Activated B cell treated with CpG ODN at 0.5 μM for 24 hours (primary cell): ENCODE results near the gene ASTL. TPM values are rescaled to one million over a fixed set of nuclear protein-coding genes. Genes with fewer than 3 reads are reported as not detected.

Experiments
- ATAC-seq: fragments of 200-7000 bp; cut with Tn5 transposase; one replicate; pipeline ENCODE4 v1.10.0; 2021; ENCODE audit warnings: low read depth, mild to moderate bottlenecking, moderate library complexity
- CTCF ChIA-PET: fragments of 350-600 bp; sonication (Branson Sonifier 250); formaldehyde crosslinking; loops from one replicate; lab custom pipeline; 2021; ENCODE audit warnings: antibody characterized with exemption; lab: Charles Lee
- POLR2A ChIA-PET: fragments of 350-600 bp; sonication (Branson Sonifier 250); formaldehyde crosslinking; loops from one replicate; lab custom pipeline; 2021; ENCODE audit warnings: antibody characterized with exemption; lab: Charles Lee
- DNase-seq: peaks from one replicate; pipeline ENCODE4 v3.0.0; 2022
- H3K27ac Mint-ChIP-seq: one replicate; pipeline ENCODE4 v1.8.0; 2020; ENCODE audit warnings: mixed read lengths
- H3K27me3 Mint-ChIP-seq: one replicate; pipeline ENCODE4 v1.8.0; 2021; ENCODE audit warnings: mixed read lengths
- H3K36me3 Mint-ChIP-seq: one replicate; pipeline ENCODE4 v1.8.0; 2021; ENCODE audit warnings: low read depth, mixed read lengths
- H3K4me1 Mint-ChIP-seq: one replicate; pipeline ENCODE4 v1.8.0; 2021; ENCODE audit warnings: mixed read lengths
- H3K4me3 Mint-ChIP-seq: one replicate; pipeline ENCODE4 v1.8.0; 2020; ENCODE audit warnings: mild to moderate bottlenecking, mixed read lengths
- H3K9me3 Mint-ChIP-seq: one replicate; pipeline ENCODE4 v1.8.0; 2020; ENCODE audit warnings: mixed read lengths
- CTCF ChIP-seq: fragments of 200-600 bp; IDR thresholded peaks from one replicate; pipeline ENCODE4 v1.8.0; 2022; ENCODE audit warnings: antibody characterized with exemption, mild to moderate bottlenecking
- intact Hi-C: fragments of 100-400 bp; cut with micrococcal nuclease; formaldehyde crosslinking; loops from one replicate; pipeline ENCODE4 v1.15.1; 2024
- total RNA-seq: library from RNA; stranded (reverse); gene quantifications from 2 replicates; pipeline ENCODE4 v1.2.3, GENCODE V29; 2022

The ASTL gene
- total RNA-seq, 1 donor from 2014 or later, result 1.6 TPM

- Mint-ChIP-seq H3K4me1 (peaks cover 25% of the 10 kb centered on the region), H3K36me3 (no peaks in the 10 kb centered on the region), H3K27me3 (peaks cover 22% of the 10 kb centered on the region), H3K4me3 (peak overlapping the region; percentile 11), H3K27ac (no peak overlapping the region), H3K9me3 (no peaks in the 10 kb centered on the region)
- CTCF ChIA-PET, result interaction anchor here (3.6 kb wide), 1 partner anchor 56 kb away, joined by 35 read pairs; no protein-coding TSS in a partner anchor
- intact Hi-C loops, result loop anchor here (10.0 kb wide), 1 partner anchor 95 kb away; no protein-coding TSS in a partner anchor
- POLR2A ChIA-PET, result no interaction called here
- DNase-seq, result no peak
- no peak for TF ChIP-seq CTCF
- no peak for ATAC-seq
Measured at GRCh38 chr2:96119389-96119751, 18.9 kb downstream of the ASTL start.

- H3K4me1 Mint-ChIP-seq, result peaks cover 25% of the 10 kb centered on the region
- DNase-seq, result no peak
- H3K27ac Mint-ChIP-seq, result no peak overlapping the region
- CTCF ChIA-PET, result interaction anchor here (0.5 to 3.6 kb wide), 2 partner anchors 56 to 161 kb away, joined by 3 to 35 read pairs; no protein-coding TSS in a partner anchor
- no peak for ATAC-seq
- intact Hi-C loops, result loop anchor here (10.0 kb wide), 1 partner anchor 94 kb away; no protein-coding TSS in a partner anchor
- H3K9me3 Mint-ChIP-seq, result no peaks in the 10 kb centered on the region
- H3K36me3 Mint-ChIP-seq, result no peaks in the 10 kb centered on the region
- peak overlapping the region; percentile 46 for H3K4me3 Mint-ChIP-seq
- peaks cover 22% of the 10 kb centered on the region for H3K27me3 Mint-ChIP-seq
- POLR2A ChIA-PET, result interaction anchor here (1.2 to 1.4 kb wide), 2 partner anchors 56 to 90 kb away, joined by 3 to 7 read pairs; partner anchors contain the start of gene STARD7
- no peak for TF ChIP-seq CTCF
Measured at GRCh38 chr2:96118698-96119388, 19.5 kb downstream of the ASTL start.

- ChIA-PET CTCF (interaction anchor here (0.6 to 3.6 kb wide), 13 partner anchors 13 to 515 kb away, joined by 3 to 35 read pairs (median 4); partner anchors contain the start of genes ANKRD36C, ASTL and STARD7), POLR2A (interaction anchor here (0.9 to 1.4 kb wide), 3 partner anchors 56 to 91 kb away, joined by 3 to 7 read pairs (median 3); partner anchors contain the start of gene STARD7)
- TF ChIP-seq CTCF, result no peak
- H3K27ac Mint-ChIP-seq, result no peak overlapping the region
- H3K4me1 Mint-ChIP-seq, result peaks cover 25% of the 10 kb centered on the region
- ATAC-seq, result no peak
- peak; percentile 13 for DNase-seq
- intact Hi-C loops, result loop anchor here (1.0 to 10.0 kb wide), 4 partner anchors 21 to 126 kb away; partner anchors contain the start of gene ASTL
- no peaks in the 10 kb centered on the region for H3K36me3 Mint-ChIP-seq
- peaks cover 22% of the 10 kb centered on the region for H3K27me3 Mint-ChIP-seq
- H3K9me3 Mint-ChIP-seq, result no peaks in the 10 kb centered on the region
- peak overlapping the region; percentile 71 for H3K4me3 Mint-ChIP-seq
Measured at GRCh38 chr2:96117701-96118588, 20.4 kb downstream of the ASTL start.

GRCh38 chr2:96116879-96117533, 21.3 kb downstream of the ASTL start:
- POLR2A ChIA-PET, result interaction anchor here (0.5 to 1.0 kb wide), 3 partner anchors 57 to 358 kb away, joined by 3 to 8 read pairs (median 3); partner anchors contain the start of gene NCAPH
- TF ChIP-seq CTCF, result peak; percentile 56
- CTCF ChIA-PET, result interaction anchor here (0.6 to 3.6 kb wide), 16 partner anchors 9 to 204 kb away, joined by 3 to 35 read pairs (median 4); partner anchors contain the start of genes ANKRD36C, ASTL and STARD7
- DNase-seq, result peak; percentile 82
- Mint-ChIP-seq H3K4me1 (peaks cover 25% of the 10 kb centered on the region), H3K27me3 (peaks cover 22% of the 10 kb centered on the region), H3K27ac (peak overlapping the region; percentile 41), H3K36me3 (no peaks in the 10 kb centered on the region), H3K4me3 (peak overlapping the region; percentile 71), H3K9me3 (no peaks in the 10 kb centered on the region)
- peak; percentile 79 for ATAC-seq
- intact Hi-C loops, result loop anchor here (1.0 to 10.0 kb wide), 5 partner anchors 22 to 149 kb away; partner anchors contain the start of genes ASTL and CIAO1
